Cardiac muscle cell (in vitro differentiated cells and primary cell): ENCODE measurements around the gene ALKBH3. TPM values are rescaled to one million over a fixed set of nuclear protein-coding genes. Genes with fewer than 3 reads are reported as not detected.

Source experiments
- DNase-seq, 2 donors: peaks; one replicate each; pipeline versions ENCODE4 v3.0.0 to v3.0.0-alpha.2; 2010 to 2017; ENCODE audit warnings: low read depth in 1 of 2, low spot score in 1 of 2
- H3K27ac ChIP-seq: fragments of 200-600 bp; sonication (generic); 2 replicates; pipeline ENCODE4 v1.5.1; 2016
- H3K27me3 ChIP-seq: fragments of 200-600 bp; sonication (generic); 2 replicates; pipeline ENCODE4 v1.6.0; 2016; ENCODE audit warnings: control low read depth
- H3K36me3 ChIP-seq: fragments of 200-600 bp; sonication (generic); 2 replicates; pipeline ENCODE4 v1.5.1; 2016; ENCODE audit warnings: control low read depth
- H3K4me1 ChIP-seq: fragments of 200-600 bp; sonication (generic); 2 replicates; pipeline ENCODE4 v1.8.1; 2017; ENCODE audit warnings: low read depth, mild to moderate bottlenecking, mixed run types
- H3K4me3 ChIP-seq: fragments of 200-600 bp; sonication (generic); 2 replicates; pipeline ENCODE4 v1.5.1; 2016; ENCODE audit warnings: mild to moderate bottlenecking
- H3K9me3 ChIP-seq: fragments of 200-600 bp; sonication (generic); 2 replicates; pipeline ENCODE4 v1.5.1; 2017; ENCODE audit warnings: low read depth, mild to moderate bottlenecking, control low read depth
- polyA plus RNA-seq: library from polyadenylated mRNA; unstranded; fragments of >200 nt; fragmentation: Nextera tagmentation; extraction: Ambion mirVana; gene quantifications from 2 replicates; pipeline ENCODE4 v1.2.1, GENCODE V29; 2016
- total RNA-seq: library from RNA; depleted of rRNA; stranded (reverse); fragments of >200 nt; gene quantifications from 2 replicates; pipeline ENCODE4 v1.2.3, GENCODE V29; 2016
- TF ChIP-seq, protein P1 (sequence below): IDR thresholded peaks from 2 replicates; pipeline ENCODE4 v1.5.1; 2012; ENCODE audit warnings: low read depth, mild to moderate bottlenecking, low read length

The ALKBH3 gene
- total and polyA plus RNA-seq, 2 experiments from 2014 or later = 25.0 to 26.4 TPM

DNA sequence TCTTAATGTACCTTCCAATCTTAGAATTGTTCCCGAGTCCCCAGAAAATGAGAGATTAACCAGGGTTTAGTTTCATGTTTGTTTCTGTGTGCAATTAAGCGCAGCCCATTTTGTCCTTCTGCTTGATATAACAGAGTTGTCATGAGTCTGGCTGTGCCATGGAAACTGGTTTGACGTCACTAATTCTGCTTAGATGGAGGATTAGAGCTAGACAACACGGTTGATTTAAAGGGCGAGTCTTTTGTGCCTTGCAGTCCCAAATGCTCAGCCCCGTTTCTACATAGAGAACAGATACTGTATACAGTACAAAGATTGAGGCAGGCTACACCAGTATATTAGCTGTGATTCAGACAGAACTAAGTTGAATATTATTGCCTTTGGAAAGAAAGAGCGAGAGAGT is 45.5 kb upstream of the ALKBH3 start:
- DNase-seq = no peak
- no peak overlapping the region for H3K4me3 ChIP-seq
- H3K4me1 ChIP-seq = no peaks in the 10 kb centered on the region
- no peaks in the 10 kb centered on the region for H3K27me3 ChIP-seq
- no peak overlapping the region for H3K27ac ChIP-seq
- H3K36me3 ChIP-seq = peaks cover 6% of the 10 kb centered on the region
- TF ChIP-seq, protein P1, sequence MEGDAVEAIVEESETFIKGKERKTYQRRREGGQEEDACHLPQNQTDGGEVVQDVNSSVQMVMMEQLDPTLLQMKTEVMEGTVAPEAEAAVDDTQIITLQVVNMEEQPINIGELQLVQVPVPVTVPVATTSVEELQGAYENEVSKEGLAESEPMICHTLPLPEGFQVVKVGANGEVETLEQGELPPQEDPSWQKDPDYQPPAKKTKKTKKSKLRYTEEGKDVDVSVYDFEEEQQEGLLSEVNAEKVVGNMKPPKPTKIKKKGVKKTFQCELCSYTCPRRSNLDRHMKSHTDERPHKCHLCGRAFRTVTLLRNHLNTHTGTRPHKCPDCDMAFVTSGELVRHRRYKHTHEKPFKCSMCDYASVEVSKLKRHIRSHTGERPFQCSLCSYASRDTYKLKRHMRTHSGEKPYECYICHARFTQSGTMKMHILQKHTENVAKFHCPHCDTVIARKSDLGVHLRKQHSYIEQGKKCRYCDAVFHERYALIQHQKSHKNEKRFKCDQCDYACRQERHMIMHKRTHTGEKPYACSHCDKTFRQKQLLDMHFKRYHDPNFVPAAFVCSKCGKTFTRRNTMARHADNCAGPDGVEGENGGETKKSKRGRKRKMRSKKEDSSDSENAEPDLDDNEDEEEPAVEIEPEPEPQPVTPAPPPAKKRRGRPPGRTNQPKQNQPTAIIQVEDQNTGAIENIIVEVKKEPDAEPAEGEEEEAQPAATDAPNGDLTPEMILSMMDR = no peak
- no peaks in the 10 kb centered on the region for H3K9me3 ChIP-seq

DNA sequence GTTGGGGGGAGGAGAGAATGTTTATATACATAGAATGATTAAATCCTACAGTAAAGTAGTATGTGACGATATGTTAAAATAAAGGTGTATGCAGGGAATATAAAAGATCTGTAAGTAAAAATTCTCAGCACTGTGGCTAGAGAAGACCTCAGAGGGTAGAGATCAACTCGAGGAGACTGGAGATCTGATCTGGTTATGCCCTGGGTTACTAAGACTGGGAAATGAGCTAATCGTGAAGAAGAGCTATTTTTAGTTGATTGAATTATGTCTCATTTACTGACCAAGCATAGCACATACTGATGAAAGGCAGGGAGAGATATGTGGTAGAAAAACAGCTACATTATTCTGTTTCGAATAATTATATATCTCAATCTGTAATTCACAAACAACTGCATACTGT is 42.8 kb upstream of the ALKBH3 start:
- Histone ChIP-seq H3K27ac (no peak overlapping the region), H3K9me3 (no peaks in the 10 kb centered on the region), H3K27me3 (no peaks in the 10 kb centered on the region), H3K4me1 (no peaks in the 10 kb centered on the region), H3K4me3 (no peak overlapping the region), H3K36me3 (peaks cover 6% of the 10 kb centered on the region)
- DNase-seq = no peak
- TF ChIP-seq, protein P1 = no peak

DNA sequence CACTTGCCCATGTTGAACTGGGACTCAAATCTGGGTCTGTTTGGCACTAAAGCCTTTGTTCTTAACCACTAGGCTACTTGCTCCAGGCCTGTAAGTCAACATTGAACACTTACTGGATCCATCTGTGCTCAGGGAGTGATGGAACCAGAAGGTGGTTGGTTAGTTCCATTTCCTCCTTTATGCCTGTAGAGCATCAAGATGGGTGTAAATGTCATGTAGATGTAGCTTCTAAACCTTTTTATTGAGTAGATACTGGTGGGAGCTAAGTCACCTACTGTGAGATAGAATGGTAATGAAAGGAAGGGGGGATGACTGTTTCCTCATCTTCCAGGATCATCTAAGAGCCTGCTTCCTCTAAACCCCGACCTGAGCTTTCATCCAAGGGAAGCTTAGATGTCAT is 38.6 kb upstream of the ALKBH3 start:
- H3K4me1 ChIP-seq = no peaks in the 10 kb centered on the region
- H3K9me3 ChIP-seq = no peaks in the 10 kb centered on the region
- peaks cover 6% of the 10 kb centered on the region for H3K36me3 ChIP-seq
- no peaks in the 10 kb centered on the region for H3K27me3 ChIP-seq
- H3K4me3 ChIP-seq = no peak overlapping the region
- TF ChIP-seq, protein P1 = no peak
- no peak for DNase-seq
- H3K27ac ChIP-seq = no peak overlapping the region

DNA sequence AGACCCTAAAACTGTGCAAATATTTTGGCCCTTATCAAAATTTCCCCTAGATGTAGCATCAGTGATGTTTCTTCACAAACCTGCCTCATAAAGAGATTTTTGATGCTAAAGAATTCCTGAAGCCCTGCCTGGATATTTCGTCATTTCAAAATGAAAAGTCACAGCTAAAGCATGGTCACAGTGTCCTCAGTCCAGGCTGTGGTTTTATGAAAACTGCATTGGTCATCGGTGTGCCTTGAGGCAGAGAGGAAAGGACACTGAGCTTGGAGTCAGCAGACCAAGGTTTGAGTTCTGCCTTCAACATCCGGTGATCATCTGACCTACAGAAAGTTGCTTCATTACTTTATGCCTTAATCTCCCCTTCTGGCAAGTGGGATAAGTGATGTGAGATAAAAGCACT is 34.8 kb upstream of the ALKBH3 start:
- DNase-seq = no peak
- Histone ChIP-seq H3K4me1 (no peaks in the 10 kb centered on the region), H3K4me3 (no peak overlapping the region), H3K27ac (no peak overlapping the region), H3K36me3 (no peaks in the 10 kb centered on the region), H3K27me3 (no peaks in the 10 kb centered on the region), H3K9me3 (no peaks in the 10 kb centered on the region)
- TF ChIP-seq, protein P1 = no peak

DNA sequence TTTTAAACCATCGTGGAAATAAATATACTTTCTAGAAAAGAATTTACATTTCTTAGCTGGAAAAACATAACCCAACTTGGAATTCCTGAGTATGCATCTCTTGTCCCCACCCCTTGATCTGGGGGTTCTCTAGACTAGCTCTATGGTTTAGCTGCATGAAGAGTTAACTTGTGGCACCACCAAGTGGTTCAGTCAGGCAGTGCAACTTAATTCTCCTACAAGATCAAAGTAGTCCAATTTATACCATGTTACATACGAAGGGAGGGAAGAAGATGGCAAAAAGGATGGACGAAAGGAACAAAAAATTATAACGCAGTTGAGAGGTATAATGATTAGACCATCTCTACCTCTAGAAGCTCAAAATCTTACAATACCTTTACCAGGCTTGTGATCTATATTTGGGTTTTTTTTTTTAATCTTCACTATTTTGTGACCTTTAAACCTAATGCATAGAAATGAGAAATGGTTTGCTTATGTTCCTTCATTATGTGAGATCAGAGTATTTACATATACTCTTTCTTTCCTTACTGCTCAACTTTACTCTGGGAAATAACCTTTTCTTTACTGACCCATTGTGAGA is 28.5 kb upstream of the ALKBH3 start:
- TF ChIP-seq, protein P1 = peak; percentile 83

More for the DNA sequence above, 28.5 kb upstream of the ALKBH3 start:
- DNase-seq = peak; percentile 69 to 86
- peaks cover 17% of the 10 kb centered on the region for H3K36me3 ChIP-seq
- H3K9me3 ChIP-seq = no peaks in the 10 kb centered on the region
- H3K4me1 ChIP-seq = no peaks in the 10 kb centered on the region
- H3K27me3 ChIP-seq = no peaks in the 10 kb centered on the region
- no peak overlapping the region for H3K27ac ChIP-seq
- H3K4me3 ChIP-seq = no peak overlapping the region
